Keratinocyte (primary cell): ENCODE measurements around the gene LTB4R2. TPM values are rescaled to one million over a fixed set of nuclear protein-coding genes. Genes with fewer than 3 reads are reported as not detected.

ENCODE experiments used
- DNase-seq: peaks from one replicate; pipeline ENCODE4 v3.0.0-alpha.2; 2011; ENCODE audit warnings: low read depth, missing footprints, low spot score
- FAIRE-seq: peaks from 2 replicates; lab custom pipeline; 2011; peaks lifted over from hg19 to GRCh38; lab: Jason Lieb, UNC
- H2AFZ ChIP-seq: 2 replicates; pipeline ENCODE4 v1.6.0; 2012; ENCODE audit warnings: low read length, control low read depth, inconsistent platforms; ENCODE audit not compliant: control insufficient read depth
- H3K27ac ChIP-seq: 2 replicates; pipeline ENCODE4 v1.5.1; 2011; ENCODE audit warnings: low read length; ENCODE audit not compliant: control insufficient read depth, insufficient read depth
- H3K27me3 ChIP-seq: 3 replicates; pipeline ENCODE4 v1.6.0; 2011; ENCODE audit warnings: low read length; ENCODE audit not compliant: control insufficient read depth, insufficient read depth; ENCODE audit errors: extremely low read depth
- H3K36me3 ChIP-seq, 2 experiments: 2 replicates in 1 of 2; 3 replicates in 1 of 2; pipeline ENCODE4 v1.5.1; 2011; ENCODE audit warnings: low read length in 2 of 2, mild to moderate bottlenecking in 1 of 2; ENCODE audit not compliant: control insufficient read depth in 2 of 2, insufficient read depth in 2 of 2; ENCODE audit errors: extremely low read depth in 1 of 2
- H3K4me1 ChIP-seq: 3 replicates; pipeline ENCODE4 v1.5.1; 2011; ENCODE audit warnings: low read length; ENCODE audit not compliant: control insufficient read depth, insufficient read depth; ENCODE audit errors: extremely low read depth
- H3K4me2 ChIP-seq: 3 replicates; pipeline ENCODE4 v1.6.0; 2011; ENCODE audit warnings: low read depth, low read length; ENCODE audit not compliant: control insufficient read depth, insufficient read depth; ENCODE audit errors: extremely low read depth
- H3K4me3 ChIP-seq, 3 experiments: fragments of 200-600 bp in 1 of 3; sonication (generic) in 1 of 3; 2 replicates in 2 of 3; 3 replicates in 1 of 3; pipeline ENCODE4 v1.5.1; 2011 to 2016; ENCODE audit warnings: low read length in 3 of 3, mild to moderate bottlenecking in 3 of 3, control low read depth in 2 of 3, inconsistent platforms in 1 of 3, low read depth in 1 of 3, mixed read lengths in 1 of 3, mixed run types in 1 of 3, moderate library complexity in 1 of 3; ENCODE audit not compliant: control insufficient read depth in 2 of 3, insufficient read depth in 2 of 3; ENCODE audit errors: extremely low read depth in 1 of 3
- H3K79me2 ChIP-seq: 2 replicates; pipeline ENCODE4 v1.6.0; 2012; ENCODE audit warnings: low read length; ENCODE audit not compliant: control insufficient read depth, insufficient read depth
- H3K9ac ChIP-seq: 3 replicates; pipeline ENCODE4 v1.6.0; 2011; ENCODE audit warnings: low read length; ENCODE audit not compliant: control insufficient read depth, insufficient read depth; ENCODE audit errors: extremely low read depth
- H3K9me1 ChIP-seq: 3 replicates; pipeline ENCODE4 v1.6.0; 2011; ENCODE audit warnings: low read length; ENCODE audit not compliant: control insufficient read depth, insufficient read depth; ENCODE audit errors: extremely low read depth
- H3K9me3 ChIP-seq: 2 replicates; pipeline ENCODE4 v1.5.1; 2012; ENCODE audit warnings: low read depth, low read length; ENCODE audit not compliant: control insufficient read depth
- H4K20me1 ChIP-seq: 3 replicates; pipeline ENCODE4 v1.6.0; 2011; ENCODE audit warnings: low read length; ENCODE audit not compliant: control insufficient read depth, insufficient read depth; ENCODE audit errors: extremely low read depth
- EZH2 ChIP-seq: IDR thresholded peaks from one replicate; pipeline ENCODE4 v1.6.1; 2012; ENCODE audit warnings: inconsistent platforms, mild to moderate bottlenecking, low read length, moderate library complexity
- dilution Hi-C: fragments of 300-500 bp; cut with MboI; formaldehyde crosslinking; loops from one replicate; pipeline ENCODE4 v1.7.0; 2020; ENCODE audit warnings: low sequenced_read_pairs; ENCODE audit not compliant: extremely low pct_ligation_motif_present
- polyA plus RNA-seq, 5 experiments: library from polyadenylated mRNA; depleted of rRNA in 3 of 5; stranded (reverse) in 3 of 5; stranded (forward) in 1 of 5; unstranded in 1 of 5; fragments of >200 nt; gene quantifications; 1 replicate in 1 of 5; 2 replicates in 3 of 5; 3 replicates in 1 of 5; pipeline versions ENCODE4 v1.2.1 to v1.2.3, GENCODE V29; 2011 to 2012; ENCODE audit warnings: missing spikeins in 2 of 5, low read depth in 1 of 5, low replicate concordance in 1 of 5
- TF ChIP-seq, protein P1 (sequence below), 3 experiments: IDR thresholded peaks in 1 of 3; conservative IDR thresholded peaks in 1 of 3; optimal IDR thresholded peaks in 1 of 3; 2 replicates in 2 of 3; 3 replicates in 1 of 3; pipeline versions ENCODE3 to v1.5.1; 2011; ENCODE audit warnings: low read length in 3 of 3, mild to moderate bottlenecking in 3 of 3, moderate library complexity in 2 of 3, control low read depth in 1 of 3, inconsistent platforms in 1 of 3; ENCODE audit not compliant: insufficient read depth in 2 of 3; ENCODE audit errors: extremely low read depth in 1 of 3

LTB4R2 gene
- polyA plus RNA-seq, 1 donor (not counting 4 experiments of a cell fraction or from before 2014, with no cell fraction given) = 7.9 TPM

DNA sequence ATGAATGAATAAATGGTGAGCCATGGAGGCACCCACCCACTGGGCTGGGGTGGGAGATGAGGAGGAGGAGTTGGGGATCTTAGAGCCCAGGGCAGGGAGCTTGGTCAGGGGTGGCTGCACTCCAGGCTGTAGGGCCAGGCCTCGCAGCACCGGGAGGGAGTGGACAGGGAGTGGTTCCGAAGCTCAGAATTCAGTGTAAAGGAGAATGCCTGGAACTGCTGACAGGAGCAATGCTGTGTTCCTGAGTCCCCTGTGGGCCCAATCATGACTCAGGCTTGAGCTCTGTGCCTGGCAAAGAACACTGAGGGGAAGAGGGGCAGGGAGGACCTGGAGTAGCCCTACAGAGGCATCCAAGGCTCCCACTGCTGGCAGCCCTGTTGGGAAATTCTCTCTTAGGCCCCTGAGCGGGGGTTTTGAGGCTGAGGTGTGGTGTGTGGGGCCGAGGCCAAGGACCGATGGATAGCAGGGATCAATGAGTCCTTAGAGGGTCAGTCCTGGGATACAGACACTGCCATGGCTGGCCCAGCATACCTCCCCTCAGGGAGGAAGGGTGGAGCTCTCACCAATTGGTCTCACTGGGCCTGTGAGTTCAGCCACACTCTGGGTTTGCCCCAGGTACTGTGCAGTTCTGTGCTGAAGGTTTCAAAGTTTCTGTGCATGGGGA, 29.0 kb upstream of the LTB4R2 start:
- no peak for DNase-seq
- FAIRE-seq = no peak
- H3K9me3 ChIP-seq = no peaks in the 10 kb centered on the region
- H3K9me1 ChIP-seq = no peaks in the 10 kb centered on the region
- dilution Hi-C loops = no loop called here
- TF ChIP-seq EZH2 = no peak
- TF ChIP-seq, protein P1, sequence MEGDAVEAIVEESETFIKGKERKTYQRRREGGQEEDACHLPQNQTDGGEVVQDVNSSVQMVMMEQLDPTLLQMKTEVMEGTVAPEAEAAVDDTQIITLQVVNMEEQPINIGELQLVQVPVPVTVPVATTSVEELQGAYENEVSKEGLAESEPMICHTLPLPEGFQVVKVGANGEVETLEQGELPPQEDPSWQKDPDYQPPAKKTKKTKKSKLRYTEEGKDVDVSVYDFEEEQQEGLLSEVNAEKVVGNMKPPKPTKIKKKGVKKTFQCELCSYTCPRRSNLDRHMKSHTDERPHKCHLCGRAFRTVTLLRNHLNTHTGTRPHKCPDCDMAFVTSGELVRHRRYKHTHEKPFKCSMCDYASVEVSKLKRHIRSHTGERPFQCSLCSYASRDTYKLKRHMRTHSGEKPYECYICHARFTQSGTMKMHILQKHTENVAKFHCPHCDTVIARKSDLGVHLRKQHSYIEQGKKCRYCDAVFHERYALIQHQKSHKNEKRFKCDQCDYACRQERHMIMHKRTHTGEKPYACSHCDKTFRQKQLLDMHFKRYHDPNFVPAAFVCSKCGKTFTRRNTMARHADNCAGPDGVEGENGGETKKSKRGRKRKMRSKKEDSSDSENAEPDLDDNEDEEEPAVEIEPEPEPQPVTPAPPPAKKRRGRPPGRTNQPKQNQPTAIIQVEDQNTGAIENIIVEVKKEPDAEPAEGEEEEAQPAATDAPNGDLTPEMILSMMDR (optimal IDR thresholded peaks at IDR 0.05 in 1 of 3, IDR thresholded peaks at IDR 0.05 in 1 of 3, conservative IDR thresholded peaks at IDR 0.05 in 1 of 3; ENCODE audit: extremely low read depth in 1 of 3, insufficient read depth in 2 of 3, low read length in 3 of 3) = no peak
- H3K4me1 ChIP-seq = peaks cover 22% of the 10 kb centered on the region
- no peak overlapping the region for H3K4me3 ChIP-seq
- no peak overlapping the region for H3K4me2 ChIP-seq
- H3K36me3 ChIP-seq = no peaks in the 10 kb centered on the region
- H3K9ac ChIP-seq = no peak overlapping the region
- H4K20me1 ChIP-seq = no peaks in the 10 kb centered on the region
- no peak overlapping the region for H3K27ac ChIP-seq
- H3K27me3 ChIP-seq = no peaks in the 10 kb centered on the region
- H3K79me2 ChIP-seq = no peaks in the 10 kb centered on the region
- no peak overlapping the region for H2AFZ ChIP-seq

DNA sequence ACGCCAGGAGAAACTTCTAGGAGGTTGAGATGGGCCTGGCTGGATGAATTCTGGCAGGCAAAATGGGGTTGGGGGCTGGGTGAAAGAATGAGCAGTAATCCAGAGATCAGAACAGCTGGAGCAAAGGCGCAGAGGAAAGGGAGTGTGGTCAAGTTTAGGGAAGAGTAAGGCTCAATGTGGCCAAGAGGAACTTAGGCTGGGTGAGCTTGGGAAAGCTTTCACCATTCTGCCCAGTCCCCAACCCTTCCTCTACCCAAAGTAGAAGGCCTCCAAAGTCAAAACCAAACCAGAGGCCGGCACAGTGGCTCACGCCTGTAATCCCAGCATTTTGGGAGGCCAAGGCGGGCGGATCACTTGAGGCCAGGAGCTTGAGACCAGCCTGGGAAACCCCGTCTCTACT, 28.3 kb upstream of the LTB4R2 start:
- Histone ChIP-seq H2AFZ (no peak overlapping the region), H3K4me1 (peaks cover 25% of the 10 kb centered on the region), H3K79me2 (no peaks in the 10 kb centered on the region), H3K9me3 (no peaks in the 10 kb centered on the region), H3K27ac (no peak overlapping the region), H3K9ac (no peak overlapping the region), H3K9me1 (no peaks in the 10 kb centered on the region), H3K4me3 (no peak overlapping the region), H3K27me3 (no peaks in the 10 kb centered on the region), H3K4me2 (no peak overlapping the region), H4K20me1 (no peaks in the 10 kb centered on the region), H3K36me3 (no peaks in the 10 kb centered on the region)
- dilution Hi-C loops = no loop called here
- DNase-seq (no peak), FAIRE-seq (no peak)
- no peak for TF ChIP-seq EZH2
- TF ChIP-seq, protein P1 (optimal IDR thresholded peaks at IDR 0.05 in 1 of 3, IDR thresholded peaks at IDR 0.05 in 1 of 3, conservative IDR thresholded peaks at IDR 0.05 in 1 of 3; ENCODE audit: extremely low read depth in 1 of 3, insufficient read depth in 2 of 3, low read length in 3 of 3) = no peak
